ENCODE results near the gene ZNF592. TPM values are rescaled to one million over a fixed set of nuclear protein-coding genes. Genes with fewer than 3 reads are reported as not detected.
"Not testable (repeated sequence)": the region's sequence is repeated elsewhere in the genome, so short reads cannot be mapped to it uniquely, and the experiment has no call there.

ZNF592 gene
- total RNA-seq, 2 experiments from 2014 or later, result 25.5 to 30.8 TPM

- Mint-ChIP-seq H3K27me3 (no peaks in the 10 kb centered on the region), H3K4me1 (peaks cover 58% of the 10 kb centered on the region), H3K4me3 (peak overlapping the region; percentile 84), H3K9me3 (ENCODE audit: low read depth) (no peaks in the 10 kb centered on the region), H3K36me3 (ENCODE audit: low read depth) (peaks cover 19% of the 10 kb centered on the region), H3K27ac (peak overlapping the region; percentile 96)
- ATAC-seq, result peak; percentile 71
- intact Hi-C loops (cut with DNase I, micrococcal nuclease), result loop anchor here (1.0 to 5.0 kb wide), 10 partner anchors 11 to 234 kb away; partner anchors contain the start of genes SEC11A (in 2 of the 2), WDR73 (in 2 of the 2), ZSCAN2 (in 2 of the 2) and NMB (in 1 of the 2)
- ChIA-PET CTCF (interaction anchor here (0.7 to 2.4 kb wide), 7 partner anchors 10 to 50 kb away, joined by 3 to 10 read pairs (median 4); partner anchors contain the start of gene SEC11A), POLR2A (interaction anchor here (1.1 to 2.8 kb wide), 2 partner anchors 13 to 31 kb away, joined by 4 to 14 read pairs; no protein-coding TSS in a partner anchor)
- DNase-seq, result peak; percentile 85
These were observed 747 bp upstream of the ZNF592 start for GRCh38 chr15:84747416-84748273.

GRCh38 chr15:84749111-84749991 is 959 bp downstream of the ZNF592 start:
- Mint-ChIP-seq H3K27ac (peak overlapping the region; percentile 97), H3K27me3 (no peaks in the 10 kb centered on the region), H3K36me3 (ENCODE audit: low read depth) (peaks cover 26% of the 10 kb centered on the region), H3K4me3 (peak overlapping the region; percentile 94), H3K9me3 (ENCODE audit: low read depth) (peaks cover 2% of the 10 kb centered on the region), H3K4me1 (peaks cover 64% of the 10 kb centered on the region)
- peak; percentile 76 for DNase-seq
- intact Hi-C loops (cut with DNase I, micrococcal nuclease), result loop anchor here (1.0 to 5.0 kb wide), 3 partner anchors 11 to 149 kb away; partner anchors contain the start of gene ZSCAN2 (in 2 of the 2)
- ATAC-seq, result peak; percentile 53
- POLR2A ChIA-PET, result interaction anchor here (1.4 kb wide), 1 partner anchor 33 kb away, joined by 4 read pairs; the partner anchor contains the start of gene SEC11A
- CTCF ChIA-PET, result interaction anchor here (0.6 to 1.8 kb wide), 6 partner anchors 12 to 95 kb away, joined by 3 to 6 read pairs (median 3); partner anchors contain the start of genes SEC11A and WDR73

- H3K9me3 Mint-ChIP-seq (ENCODE audit: low read depth), result peaks cover 2% of the 10 kb centered on the region
- CTCF ChIA-PET, result interaction anchor here (0.6 to 1.8 kb wide), 4 partner anchors 10 to 310 kb away, joined by 3 to 5 read pairs (median 3); partner anchors contain the start of gene WDR73
- DNase-seq (peak; percentile 32), ATAC-seq (no peak)
- peaks cover 28% of the 10 kb centered on the region for H3K36me3 Mint-ChIP-seq (ENCODE audit: low read depth)
- H3K27me3 Mint-ChIP-seq, result no peaks in the 10 kb centered on the region
- intact Hi-C loops (cut with DNase I, micrococcal nuclease), result no loop called here
- H3K27ac Mint-ChIP-seq, result peak overlapping the region; percentile 97
- peaks cover 63% of the 10 kb centered on the region for H3K4me1 Mint-ChIP-seq
- peak overlapping the region; percentile 94 for H3K4me3 Mint-ChIP-seq
- POLR2A ChIA-PET, result interaction anchor here (1.1 kb wide), 1 partner anchor 92 kb away, joined by 3 read pairs; the partner anchor contains the start of gene NMB
These were observed 2.2 kb downstream of the ZNF592 start for GRCh38 chr15:84750583-84751092.

GRCh38 chr15:84751721-84752120 is 3.3 kb downstream of the ZNF592 start:
- H3K27ac Mint-ChIP-seq; H3K4me3 Mint-ChIP-seq; intact Hi-C loops (cut with DNase I, micrococcal nuclease): not testable (repeated sequence)

GRCh38 chr15:84752195-84752594 is 3.8 kb downstream of the ZNF592 start:
- H3K9me3 Mint-ChIP-seq (ENCODE audit: low read depth), result peaks cover 2% of the 10 kb centered on the region
- POLR2A ChIA-PET, result interaction anchor here (0.7 kb wide), 1 partner anchor 18 kb away, joined by 4 read pairs; no protein-coding TSS in a partner anchor
- no peaks in the 10 kb centered on the region for H3K27me3 Mint-ChIP-seq

More at GRCh38 chr15:84751721-84752120, 3.3 kb downstream of the ZNF592 start:
- Mint-ChIP-seq H3K4me1 (peaks cover 63% of the 10 kb centered on the region), H3K36me3 (ENCODE audit: low read depth) (peaks cover 32% of the 10 kb centered on the region)
- H3K27me3 Mint-ChIP-seq; DNase-seq; H3K9me3 Mint-ChIP-seq (ENCODE audit: low read depth); ATAC-seq: not testable (repeated sequence)
- CTCF ChIA-PET, result interaction anchor here (1.0 to 1.3 kb wide), 4 partner anchors 14 to 152 kb away, joined by 3 to 5 read pairs (median 4); no protein-coding TSS in a partner anchor
- POLR2A ChIA-PET, result interaction anchor here (0.7 kb wide), 1 partner anchor 18 kb away, joined by 4 read pairs; no protein-coding TSS in a partner anchor

GRCh38 chr15:84752700-84753099 is 4.3 kb downstream of the ZNF592 start:
- POLR2A ChIA-PET, result interaction anchor here (0.7 kb wide), 1 partner anchor 17 kb away, joined by 4 read pairs; no protein-coding TSS in a partner anchor
- Mint-ChIP-seq H3K36me3 (ENCODE audit: low read depth) (peaks cover 29% of the 10 kb centered on the region), H3K4me1 (peaks cover 59% of the 10 kb centered on the region), H3K4me3 (no peak overlapping the region), H3K27me3 (no peaks in the 10 kb centered on the region), H3K9me3 (ENCODE audit: low read depth) (peaks cover 2% of the 10 kb centered on the region), H3K27ac (no peak overlapping the region)
- intact Hi-C loops (cut with DNase I, micrococcal nuclease), result no loop called here
- CTCF ChIA-PET, result interaction anchor here (0.6 to 1.3 kb wide), 5 partner anchors 9 to 164 kb away, joined by 3 to 5 read pairs (median 4); no protein-coding TSS in a partner anchor
- DNase-seq (no peak), ATAC-seq (no peak)

More at GRCh38 chr15:84752195-84752594, 3.8 kb downstream of the ZNF592 start:
- CTCF ChIA-PET, result interaction anchor here (0.6 to 1.3 kb wide), 6 partner anchors 8 to 163 kb away, joined by 3 to 5 read pairs (median 4); no protein-coding TSS in a partner anchor
- intact Hi-C loops (cut with DNase I, micrococcal nuclease), result no loop called here
- H3K4me3 Mint-ChIP-seq, result no peak overlapping the region
- DNase-seq (no peak), ATAC-seq (no peak)
- H3K4me1 Mint-ChIP-seq, result peaks cover 63% of the 10 kb centered on the region
- peak overlapping the region; percentile 10 for H3K27ac Mint-ChIP-seq
- peaks cover 32% of the 10 kb centered on the region for H3K36me3 Mint-ChIP-seq (ENCODE audit: low read depth)

GRCh38 chr15:84754889-84755288 is 6.5 kb downstream of the ZNF592 start:
- ATAC-seq; H3K4me3 Mint-ChIP-seq; H3K9me3 Mint-ChIP-seq (ENCODE audit: low read depth); H3K27me3 Mint-ChIP-seq; DNase-seq; H3K27ac Mint-ChIP-seq; intact Hi-C loops (cut with DNase I, micrococcal nuclease): not testable (repeated sequence)
- peaks cover 23% of the 10 kb centered on the region for H3K36me3 Mint-ChIP-seq (ENCODE audit: low read depth)
- POLR2A ChIA-PET, result interaction anchor here (0.7 to 1.1 kb wide), 2 partner anchors 72 to 101 kb away, joined by 3 read pairs; partner anchors contain the start of gene WDR73
- H3K4me1 Mint-ChIP-seq, result peaks cover 53% of the 10 kb centered on the region
- CTCF ChIA-PET, result interaction anchor here (0.7 kb wide), 1 partner anchor 85 kb away, joined by 3 read pairs; no protein-coding TSS in a partner anchor

GRCh38 chr15:84755736-84756527 is 7.5 kb downstream of the ZNF592 start:
- peak overlapping the region; percentile 44 for H3K27ac Mint-ChIP-seq
- ChIA-PET CTCF (interaction anchor here (0.6 to 1.1 kb wide), 4 partner anchors 15 to 1994 kb away, joined by 3 to 4 read pairs (median 4); no protein-coding TSS in a partner anchor), POLR2A (interaction anchor here (1.1 to 1.3 kb wide), 2 partner anchors 39 to 102 kb away, joined by 3 to 4 read pairs; partner anchors contain the start of gene WDR73)
- intact Hi-C loops (cut with DNase I, micrococcal nuclease), result loop anchor here in 1 of 2 experiments (2.0 kb wide), 1 partner anchor 19 kb away; no protein-coding TSS in a partner anchor
- peaks cover 2% of the 10 kb centered on the region for H3K9me3 Mint-ChIP-seq (ENCODE audit: low read depth)
- no peaks in the 10 kb centered on the region for H3K27me3 Mint-ChIP-seq
- peaks cover 20% of the 10 kb centered on the region for H3K36me3 Mint-ChIP-seq (ENCODE audit: low read depth)
- DNase-seq, result no peak
- peaks cover 46% of the 10 kb centered on the region for H3K4me1 Mint-ChIP-seq
- H3K4me3 Mint-ChIP-seq, result no peak overlapping the region
- peak; percentile 64 for ATAC-seq

- ChIA-PET CTCF (interaction anchor here (0.6 kb wide), 1 partner anchor 105 kb away, joined by 3 read pairs; the partner anchor contains the start of gene WDR73), POLR2A (no interaction called here)
- no peaks in the 10 kb centered on the region for H3K27me3 Mint-ChIP-seq
- H3K4me3 Mint-ChIP-seq, result no peak overlapping the region
- DNase-seq (no peak), ATAC-seq (no peak)
- no peaks in the 10 kb centered on the region for H3K9me3 Mint-ChIP-seq (ENCODE audit: low read depth)
- intact Hi-C loops (cut with DNase I, micrococcal nuclease), result no loop called here
- H3K4me1 Mint-ChIP-seq, result peaks cover 22% of the 10 kb centered on the region
- H3K36me3 Mint-ChIP-seq (ENCODE audit: low read depth), result peaks cover 8% of the 10 kb centered on the region
- no peak overlapping the region for H3K27ac Mint-ChIP-seq
These were observed 10.6 kb downstream of the ZNF592 start for GRCh38 chr15:84759018-84759417.

All from activated CD4-positive, alpha-beta T cell treated with anti-CD3 and anti-CD28 coated beads for 36 hours (primary cell).